Adipose tissue (tissue), 3 donors: Measurements from ENCODE around the gene BICDL1. TPM values are rescaled to one million over a fixed set of nuclear protein-coding genes. Genes with fewer than 3 reads are reported as not detected.
"Not testable (repeated sequence)": the region's sequence is repeated elsewhere in the genome, so short reads cannot be mapped to it uniquely, and the experiment has no call there.

Source experiments
- H3K27ac ChIP-seq: one replicate; pipeline ENCODE4 v1.5.1; 2013; ENCODE audit warnings: low read depth, low read length
- WGBS, 3 donors: extraction: QIAGEN DNeasy Blood & Tissue Kit; methylation state at CpG; one replicate each; pipeline ENCODE4 v1.1.7; 2013; 5-methylcytosine and 5-hydroxymethylcytosine counted together
- polyA plus RNA-seq, 3 donors: library from polyadenylated mRNA; stranded (reverse); fragments of 200-250 nt; gene quantifications; one replicate each; pipeline ENCODE4 v1.2.3, GENCODE V29; 2013
- donor health status: healthy with polysubstance abuse.
- donor health status: Bipolar disorder and iron deficiency.
- donor health status: healthy.

Gene BICDL1
- polyA plus RNA-seq, 3 donors: 2.4 to 7.4 (median 6.0) TPM

DNA sequence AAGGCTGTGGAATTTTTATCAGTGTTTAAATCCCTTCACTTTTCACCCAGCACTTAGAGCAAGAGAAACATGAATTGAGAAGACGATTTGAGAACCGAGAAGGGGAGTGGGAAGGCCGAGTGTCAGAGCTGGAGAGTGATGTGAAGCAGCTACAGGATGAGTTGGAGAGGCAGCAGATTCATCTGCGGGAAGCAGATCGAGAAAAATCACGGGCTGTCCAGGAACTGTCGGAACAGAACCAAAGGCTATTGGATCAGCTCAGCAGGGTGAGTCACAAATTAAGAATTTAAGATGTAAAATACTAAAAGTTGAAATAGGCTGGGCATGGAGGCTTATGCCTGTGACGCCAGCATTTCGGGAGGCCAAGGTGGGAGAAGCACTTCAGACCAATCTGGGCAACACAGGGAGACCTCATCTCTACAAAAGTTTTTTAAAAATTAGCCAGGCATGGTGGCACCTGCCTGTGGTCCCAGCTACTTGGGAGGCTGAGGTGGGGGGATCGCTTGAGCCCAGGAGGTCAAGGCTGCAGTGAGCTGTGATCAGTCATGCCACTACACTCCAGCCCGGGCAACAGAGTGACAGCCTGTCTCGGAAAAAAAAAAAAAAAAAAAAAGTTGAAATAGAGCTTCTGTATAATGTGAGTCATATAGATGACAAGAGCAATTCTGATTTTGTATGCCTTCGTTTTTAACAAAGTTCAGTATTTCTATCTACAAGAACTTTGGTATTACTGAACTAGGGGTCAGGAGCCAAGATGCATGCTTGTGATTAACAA, 9.6 kb downstream of the BICDL1 start:
- WGBS, 3 donors: 78 to 89% (median 85%) methylated on average over 13 of the region's 13 CpGs

DNA sequence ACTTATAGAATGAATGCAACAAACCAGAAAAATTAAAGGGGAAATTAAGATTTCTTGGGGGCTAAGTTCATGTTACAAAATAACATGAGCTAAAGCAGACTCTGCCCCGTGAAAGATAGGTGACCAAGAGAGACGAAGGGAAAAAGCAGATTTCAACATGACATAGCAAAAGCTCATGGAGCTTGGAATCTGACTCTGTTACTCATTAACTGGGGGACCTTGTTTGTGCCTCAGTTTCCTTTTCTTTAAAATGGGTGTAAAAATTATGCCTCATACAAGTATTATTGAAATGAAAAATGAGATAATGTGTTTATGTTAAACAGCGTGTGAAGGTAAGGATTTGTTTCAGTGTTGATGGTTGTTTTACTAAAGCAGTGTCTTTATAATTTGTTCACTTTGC, 11.5 kb downstream of the BICDL1 start:
- 88 to 89% (median 89%) methylated on average over 3 of the region's 3 CpGs for WGBS, 3 donors
- H3K27ac ChIP-seq: no peak overlapping the region

More for the DNA sequence above, 9.6 kb downstream of the BICDL1 start:
- no peak overlapping the region for H3K27ac ChIP-seq

DNA sequence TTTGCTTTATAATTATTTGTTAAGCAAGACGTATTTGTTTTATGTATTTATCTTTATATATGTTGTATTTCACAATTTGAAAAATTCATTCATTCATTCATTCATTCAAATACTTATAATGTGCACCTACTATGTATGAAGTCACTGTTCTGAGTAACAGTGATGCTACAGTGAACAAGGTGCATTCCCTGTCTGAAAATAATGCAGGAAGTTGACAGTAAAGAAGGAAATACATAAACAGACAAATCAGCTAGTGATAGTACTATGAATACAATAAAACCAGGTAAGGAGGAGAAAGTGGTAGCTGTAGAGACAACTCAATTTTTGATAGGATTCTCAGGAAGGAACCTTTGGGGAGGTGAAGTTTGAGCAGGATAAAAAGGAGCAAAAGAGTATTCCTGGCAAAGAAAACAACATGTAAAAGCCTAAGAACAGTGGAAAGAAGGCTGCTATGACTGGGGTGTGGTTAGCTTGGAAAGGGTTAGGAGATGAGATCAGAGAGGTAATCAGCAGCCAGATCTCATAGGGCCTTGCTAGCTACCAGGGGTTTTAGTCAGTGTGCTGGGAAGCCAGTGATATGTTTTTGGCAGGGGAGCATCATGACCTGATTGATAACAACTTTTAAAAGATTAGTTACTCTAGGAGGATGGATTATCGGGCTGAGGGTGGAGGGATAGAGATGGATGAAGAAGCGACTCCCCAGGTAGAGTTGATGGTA, 17.4 kb downstream of the BICDL1 start:
- no peak overlapping the region for H3K27ac ChIP-seq
- WGBS, 3 donors: 78 to 81% (median 80%) methylated on average over 3 of the region's 3 CpGs

DNA sequence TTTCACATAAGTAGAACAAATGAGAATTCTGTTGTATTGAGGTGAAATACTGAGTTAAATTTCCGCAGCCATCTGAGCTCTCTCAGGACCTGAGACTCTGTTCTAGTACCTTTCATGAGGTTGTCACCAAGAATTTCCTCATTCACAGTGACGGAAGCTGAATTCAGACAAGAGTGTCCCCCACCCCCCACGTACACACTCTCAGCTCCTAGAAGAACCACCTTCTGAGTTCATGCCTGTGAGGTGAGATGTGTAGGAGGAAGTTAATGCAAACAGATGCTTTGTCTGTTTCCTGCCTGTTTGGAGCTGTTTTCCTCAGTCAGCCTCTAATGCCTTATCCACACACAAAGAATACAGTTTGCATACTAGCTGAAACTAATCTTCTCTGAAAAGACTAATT, 18.2 kb downstream of the BICDL1 start:
- 24 to 75% (median 26%) methylated on average over 3 of the region's 3 CpGs for WGBS, 3 donors
- no peak overlapping the region for H3K27ac ChIP-seq

DNA sequence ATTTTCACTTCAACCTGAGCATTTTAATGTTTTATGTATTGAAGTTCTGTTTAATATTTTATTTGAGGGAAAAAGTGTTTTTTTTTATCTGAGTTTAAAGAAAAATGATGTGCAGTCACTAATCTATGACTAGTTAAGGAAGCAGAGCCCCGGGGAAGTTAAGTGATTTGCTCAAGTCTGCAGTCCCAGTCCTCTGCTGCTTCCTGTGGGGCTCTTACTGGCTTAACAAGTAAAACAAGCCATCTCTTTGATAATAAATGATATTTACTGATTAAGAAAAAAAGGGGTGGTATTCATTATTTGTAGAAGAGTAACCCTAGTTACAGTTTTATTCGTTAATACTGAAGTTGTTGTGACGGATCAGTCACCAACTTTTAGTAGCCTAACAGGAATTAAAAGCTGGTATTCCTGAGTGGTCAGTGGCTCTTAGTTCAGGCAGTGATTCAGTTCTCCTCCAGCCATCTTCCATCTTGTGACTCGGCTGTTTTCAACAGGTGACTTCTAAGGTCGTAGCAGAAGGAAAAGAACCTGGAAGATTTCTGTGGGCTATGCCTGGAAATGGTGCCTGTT, 21.7 kb downstream of the BICDL1 start:
- WGBS, 3 donors: 57 to 73% (median 70%) methylated on average over 5 of the region's 5 CpGs
- no peak overlapping the region for H3K27ac ChIP-seq

DNA sequence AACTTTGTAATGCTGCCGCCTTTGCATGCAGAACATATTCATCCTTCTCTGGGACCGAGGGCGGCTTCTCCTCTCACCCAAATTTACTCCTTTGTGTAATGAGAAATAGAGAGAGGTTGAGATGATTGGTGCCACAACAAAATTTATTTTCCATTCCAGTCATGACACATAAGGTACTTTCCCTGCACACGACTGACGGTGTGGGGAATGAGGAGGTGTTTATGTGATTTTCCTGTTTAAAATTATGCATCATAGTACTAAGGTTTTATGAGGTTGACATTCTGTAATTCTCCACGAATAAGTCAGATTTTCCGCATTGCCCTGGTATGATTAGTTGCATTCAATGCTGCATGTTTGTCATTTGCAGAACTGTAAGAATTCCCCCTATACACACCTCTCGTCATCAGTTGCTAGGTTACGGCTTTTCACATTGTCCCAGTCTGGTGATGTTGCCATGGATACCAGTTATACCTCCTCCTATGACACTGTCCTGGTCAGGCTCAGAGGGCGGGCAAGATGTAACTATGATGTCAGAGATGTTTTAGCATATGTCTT, 23.1 kb downstream of the BICDL1 start:
- 67 to 81% (median 77%) methylated on average over 10 of the region's 10 CpGs for WGBS, 3 donors
- no peak overlapping the region for H3K27ac ChIP-seq

DNA sequence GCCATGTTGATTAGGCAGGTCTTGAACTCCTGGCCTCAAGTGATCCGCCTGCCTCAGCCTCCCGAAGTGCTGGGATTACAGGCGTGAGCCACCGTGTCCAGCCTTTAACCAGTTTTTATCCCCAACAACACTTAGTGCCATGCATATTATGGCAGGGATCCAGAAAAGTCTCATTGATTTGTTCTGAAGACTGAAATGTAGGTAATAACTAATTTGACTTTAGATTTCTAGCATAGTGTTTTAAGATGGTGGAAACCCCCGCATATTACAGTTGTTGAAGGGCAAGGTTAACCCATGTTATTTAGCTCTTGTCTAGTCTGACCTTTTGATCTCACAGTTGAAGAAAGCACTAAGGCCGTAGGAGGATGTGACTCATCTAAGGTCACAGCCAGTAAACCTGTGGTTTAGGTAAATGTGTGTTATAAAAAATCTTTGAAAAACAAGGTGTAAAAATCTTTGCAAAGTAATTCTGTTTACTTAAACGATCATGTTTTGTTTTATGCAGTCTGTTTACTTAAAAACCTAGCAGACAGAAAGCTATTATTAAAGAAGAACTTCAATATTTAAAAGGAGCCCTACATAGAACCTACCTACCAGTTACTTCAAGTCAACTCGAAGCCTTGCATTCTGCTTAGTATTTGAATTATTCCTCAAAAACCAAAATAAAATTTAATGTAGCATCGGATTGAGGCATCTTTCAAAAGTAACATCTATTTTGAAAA, 24.8 kb downstream of the BICDL1 start:
- WGBS, 3 donors: 78 to 82% (median 79%) methylated on average over 9 of the region's 9 CpGs
- no peak overlapping the region for H3K27ac ChIP-seq

DNA sequence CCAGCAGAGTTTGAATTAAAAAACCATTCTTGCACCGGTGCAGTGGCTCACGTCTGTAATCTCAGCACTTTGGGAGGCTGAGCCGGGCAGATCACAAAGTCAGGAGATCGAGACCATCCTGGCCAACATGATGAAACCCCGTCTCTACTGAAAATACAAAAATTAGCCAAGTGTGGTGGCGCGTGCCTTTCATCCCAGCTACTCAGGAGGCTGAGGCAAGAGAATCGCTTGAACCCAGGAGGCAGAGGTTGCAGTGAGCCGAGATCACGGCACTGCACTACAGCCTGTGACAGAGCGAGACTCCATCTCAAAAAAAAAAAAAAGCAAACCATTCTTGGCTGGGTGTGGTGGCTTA, 25.3 kb downstream of the BICDL1 start:
- 90 to 94% (median 94%) methylated on average over 11 of the region's 11 CpGs for WGBS, 3 donors
- H3K27ac ChIP-seq: not testable (repeated sequence)

DNA sequence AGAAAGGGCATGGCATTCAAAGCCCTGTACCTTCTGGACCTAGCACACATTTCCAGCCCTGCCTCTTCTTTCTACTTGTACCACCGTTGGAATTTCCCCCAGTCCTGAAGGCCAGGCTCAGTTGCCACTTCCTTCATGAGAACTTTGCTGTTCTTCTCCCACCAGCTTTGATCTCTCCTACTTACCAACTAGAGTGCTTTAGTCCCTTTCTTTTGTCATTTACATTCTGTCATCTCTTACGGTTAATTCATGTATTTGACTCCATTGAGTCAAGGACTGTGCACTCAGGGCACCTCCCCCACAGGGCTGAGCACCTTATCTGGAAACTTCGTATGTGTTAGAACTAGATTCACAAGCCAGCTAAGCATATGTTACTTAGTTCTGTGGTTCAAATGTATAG, 26.3 kb downstream of the BICDL1 start:
- no peak overlapping the region for H3K27ac ChIP-seq
- 58 to 68% (median 62%) methylated on average over 3 of the region's 3 CpGs for WGBS, 3 donors

DNA sequence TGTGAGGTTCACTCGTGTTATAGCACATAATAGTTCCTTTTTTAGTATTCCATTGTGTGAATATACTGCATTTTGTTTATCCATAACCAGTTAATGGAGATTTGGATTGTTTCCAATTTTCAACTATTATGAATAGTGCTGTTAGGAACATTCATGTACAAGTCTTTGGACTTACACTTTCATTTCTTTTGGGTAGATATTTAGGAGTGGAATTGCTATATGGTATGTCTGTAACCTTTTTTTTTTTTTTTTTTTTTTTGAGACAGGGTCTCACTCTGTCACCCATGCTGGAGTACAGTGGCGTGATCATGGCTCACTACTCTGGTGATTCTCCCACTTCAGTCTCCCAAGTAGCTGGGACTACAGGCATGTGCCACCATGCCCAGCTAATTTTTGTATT, 27.2 kb downstream of the BICDL1 start:
- H3K27ac ChIP-seq: not testable (repeated sequence)
- WGBS, 3 donors: 76 to 93% (median 77%) methylated on average over 2 of the region's 2 CpGs

DNA sequence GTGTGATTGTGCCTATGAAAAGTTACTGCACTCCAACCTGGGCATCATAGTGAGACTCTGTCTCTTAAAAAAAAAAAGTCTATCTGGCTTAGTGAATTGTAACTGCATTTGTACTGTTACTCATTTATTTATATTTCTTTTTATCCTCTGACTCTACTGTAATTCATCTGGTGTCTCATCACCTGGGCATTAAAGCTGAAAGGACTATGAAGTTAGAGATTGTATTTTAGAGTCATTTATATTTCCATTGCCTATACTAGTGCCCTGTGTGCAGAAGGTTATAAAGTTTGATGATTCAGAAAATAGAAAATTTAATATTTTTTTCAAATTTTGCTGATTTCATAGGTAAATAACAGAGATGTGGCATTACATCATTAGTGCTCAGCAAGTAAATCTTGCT, 30.2 kb downstream of the BICDL1 start:
- H3K27ac ChIP-seq: no peak overlapping the region

DNA sequence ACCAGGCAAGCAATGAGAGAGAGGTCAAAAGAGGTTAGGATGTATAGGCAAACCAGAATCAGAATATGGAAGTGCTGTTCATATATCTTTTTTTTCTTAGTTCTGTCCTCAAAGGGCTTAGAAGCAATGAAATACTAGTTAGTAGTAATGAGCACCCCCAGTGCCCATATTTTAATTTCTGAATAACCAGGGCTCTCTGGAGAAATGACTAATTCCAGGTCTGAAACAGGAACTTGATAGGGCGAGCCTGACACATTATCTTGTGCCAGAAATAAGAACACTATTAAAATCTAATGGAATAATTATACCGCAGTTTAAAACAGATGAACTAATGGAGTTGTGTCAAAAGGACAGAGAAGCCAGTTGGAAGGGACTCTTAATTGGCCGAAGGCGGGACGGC, 30.9 kb downstream of the BICDL1 start:
- H3K27ac ChIP-seq: no peak overlapping the region
- WGBS, 3 donors: 82 to 92% (median 83%) methylated on average over 5 of the region's 5 CpGs

DNA sequence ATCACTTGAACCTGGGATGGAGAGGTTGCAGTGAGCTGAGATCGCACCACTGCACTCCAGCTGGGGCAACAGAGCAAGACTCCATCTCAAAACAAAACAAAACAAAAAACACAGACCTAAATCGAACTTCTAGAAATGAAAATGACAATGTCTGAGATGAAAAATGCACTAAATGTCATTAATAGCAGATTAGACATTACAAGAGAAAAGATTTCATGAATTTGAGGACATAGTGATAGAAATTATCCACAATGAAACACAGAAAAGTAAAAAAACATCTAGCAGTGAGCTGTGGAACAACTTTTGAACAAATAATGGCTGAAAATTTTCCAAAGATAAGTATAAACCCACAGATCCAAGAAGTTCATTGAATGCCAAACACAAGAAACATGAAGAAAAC, 35.2 kb downstream of the BICDL1 start:
- WGBS, 3 donors: 82 to 90% (median 88%) methylated on average over 2 of the region's 2 CpGs

DNA sequence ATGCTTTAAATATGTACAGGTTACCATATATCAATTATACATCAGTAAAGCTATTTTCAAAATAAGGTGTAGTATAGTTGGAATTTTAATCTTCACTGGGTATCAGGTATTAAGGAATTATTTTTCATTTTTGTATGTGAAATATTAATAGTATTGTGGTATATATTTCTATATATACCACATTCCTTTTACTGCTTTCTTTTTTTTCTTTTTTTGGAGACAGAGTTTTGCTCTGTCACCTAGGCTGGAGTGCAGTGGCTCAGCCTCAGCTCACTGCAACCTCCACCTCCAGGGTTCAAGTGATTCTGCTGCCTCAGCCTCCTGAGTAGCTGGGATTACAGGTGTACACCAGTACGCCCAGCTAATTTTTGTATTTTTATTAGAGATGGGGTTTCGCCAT, 36.6 kb downstream of the BICDL1 start:
- H3K27ac ChIP-seq: no peak overlapping the region
- 95 to 96% (median 96%) methylated on average over 2 of the region's 2 CpGs for WGBS, 3 donors

More for the DNA sequence above, 35.2 kb downstream of the BICDL1 start:
- H3K27ac ChIP-seq: no peak overlapping the region

DNA sequence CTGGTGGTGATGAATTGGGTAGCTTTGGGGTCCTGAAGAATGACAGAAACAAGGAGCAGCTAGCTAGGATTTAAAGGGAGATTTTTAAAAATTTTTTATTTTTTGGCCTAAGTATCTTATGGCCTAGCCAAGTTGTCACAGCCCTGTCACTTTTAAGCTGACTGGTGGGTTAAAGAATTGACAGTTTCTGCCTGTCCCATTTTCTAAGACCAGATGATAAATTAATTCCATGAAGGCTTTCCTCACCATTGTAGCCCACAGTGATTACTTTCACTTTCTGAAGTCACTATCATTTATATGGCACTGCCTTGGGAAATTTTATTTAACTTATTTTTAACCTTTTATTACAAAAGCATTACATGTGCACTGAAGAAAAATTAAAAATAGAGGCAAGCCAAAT, 43.2 kb downstream of the BICDL1 start:
- H3K27ac ChIP-seq: no peak overlapping the region

DNA sequence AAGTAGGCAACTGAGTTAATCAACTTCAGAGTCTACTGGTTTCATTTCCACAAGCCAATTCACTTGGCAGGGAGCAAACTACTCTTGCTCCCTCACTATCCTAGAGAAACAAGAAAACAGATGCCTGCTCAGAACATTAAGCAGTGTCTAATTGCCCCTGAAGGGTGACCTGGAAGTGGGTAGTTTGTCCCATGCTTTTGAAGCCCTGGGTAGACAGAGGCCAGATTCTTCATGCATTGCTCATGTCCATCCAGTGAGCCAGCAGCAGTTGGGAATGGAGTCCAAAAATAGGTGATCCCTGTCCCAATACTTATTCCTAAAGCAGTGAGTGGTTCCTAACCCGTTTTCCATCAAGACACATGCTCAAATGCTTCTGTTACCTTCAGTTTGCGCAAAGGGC, 48.8 kb downstream of the BICDL1 start:
- WGBS, 3 donors: 81 to 83% (median 83%) methylated on average over 2 of the region's 2 CpGs
- H3K27ac ChIP-seq: no peak overlapping the region

DNA sequence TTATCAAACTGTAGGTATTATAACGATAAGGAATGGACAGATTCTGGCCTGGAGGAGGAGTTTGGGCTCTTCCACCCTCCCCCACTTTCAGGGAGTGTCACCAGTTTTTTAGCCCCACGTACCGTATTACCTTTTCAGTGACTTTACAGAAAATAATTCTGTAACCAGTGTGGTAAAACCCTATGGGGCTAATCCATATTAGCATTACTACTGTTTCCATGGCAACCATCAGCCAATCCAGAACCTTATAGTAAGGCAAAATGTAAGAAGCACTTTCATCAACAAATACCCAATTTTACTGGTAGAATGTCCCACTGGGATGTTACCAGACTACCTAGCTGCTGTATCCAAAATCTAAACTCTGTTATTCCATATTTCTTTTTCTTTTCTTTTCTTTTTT, 50.7 kb downstream of the BICDL1 start:
- 76 to 91% (median 82%) methylated on average over 3 of the region's 3 CpGs for WGBS, 3 donors
- H3K27ac ChIP-seq: no peak overlapping the region

DNA sequence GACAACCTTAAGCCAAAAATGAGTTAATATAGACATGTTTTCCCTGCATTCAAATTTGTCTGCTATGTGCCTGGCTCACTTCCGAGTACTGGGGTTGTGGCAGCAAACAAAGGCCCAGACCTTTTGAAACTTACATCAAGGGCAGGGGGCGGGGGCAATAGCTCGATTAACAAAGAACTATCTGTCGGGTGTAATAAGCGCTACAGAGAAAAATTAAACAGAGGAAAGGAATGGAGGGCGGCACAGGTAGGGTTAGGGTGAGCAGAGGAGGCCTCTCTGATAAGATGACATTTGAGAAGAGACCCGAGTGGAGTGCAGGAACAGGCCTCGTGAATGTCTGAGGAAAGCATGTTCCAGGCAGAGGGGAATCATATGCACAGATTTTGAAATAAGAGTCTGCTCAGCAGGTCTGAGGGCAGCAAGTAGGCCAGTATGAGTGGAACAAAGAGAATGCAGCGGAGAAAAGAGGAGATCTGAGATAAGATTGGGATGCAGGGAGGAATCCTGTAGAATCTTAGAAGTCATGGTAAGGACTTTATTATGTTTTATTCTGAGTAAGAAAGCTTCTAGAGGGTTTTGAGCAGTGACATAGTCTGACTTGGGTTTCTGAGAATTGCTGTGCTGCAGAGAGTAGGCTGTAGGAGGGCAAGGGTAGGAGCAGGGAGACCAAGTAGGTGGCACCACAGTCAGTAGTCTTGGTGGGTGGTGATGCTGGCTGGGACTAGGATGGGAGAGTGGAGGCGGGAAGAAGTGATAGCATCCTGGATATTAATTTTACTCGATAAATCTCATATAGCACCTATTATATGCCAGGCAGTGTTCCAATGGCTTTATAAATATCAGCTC, 52.6 kb downstream of the BICDL1 start:
- WGBS, 3 donors: 51 to 76% (median 75%) methylated on average over 11 of the region's 11 CpGs
- no peak overlapping the region for H3K27ac ChIP-seq
